Measurements from ENCODE around the gene ZFP1. TPM values are rescaled to one million over a fixed set of nuclear protein-coding genes. Genes with fewer than 3 reads are reported as not detected.

Gene ZFP1
- total and polyA plus RNA-seq, 2 experiments from 2014 or later: 4.8 to 12.5 TPM

GRCh38 chr16:75118943-75119539 lies 29.3 kb upstream of the ZFP1 start:
- peak overlapping the region; percentile 10; the same call in 1 of the 2 replicates for H3K4me2 ChIP-seq
- peak overlapping the region; percentile 47; the same call in 1 of the 2 replicates for H2AFZ ChIP-seq
- DNase-seq (ENCODE audit: low spot score) (no peak), ATAC-seq (no peak)
- H3K27me3 ChIP-seq (ENCODE audit: insufficient read depth): no peaks in the 10 kb centered on the region
- TF ChIP-seq ZNF331 (CRISPR knock-in tag; IDR thresholded peaks at IDR 0.05; ENCODE audit: low read depth) (no peak), EZH2 (IDR thresholded peaks at IDR 0.05; ENCODE audit: low read depth, unreplicated experiment) (no peak), CTCF (conservative IDR thresholded peaks at IDR 0.05; ENCODE audit: low read depth in 2 of 2) (no peak), STAT1 (IDR thresholded peaks at IDR 0.05; ENCODE audit: unreplicated experiment) (no peak), ETS1 (IDR thresholded peaks at IDR 0.05) (no peak), CREB1 (CRISPR knock-in tag; IDR thresholded peaks at IDR 0.05; ENCODE audit: low read depth) (no peak), JUNB (IDR thresholded peaks at IDR 0.05; ENCODE audit: unreplicated experiment) (no peak), NANOG (IDR thresholded peaks at IDR 0.05; ENCODE audit: borderline replicate concordance) (no peak), ZNF114 (CRISPR knock-in tag; IDR thresholded peaks at IDR 0.05) (no peak), ZNF462 (CRISPR knock-in tag; IDR thresholded peaks at IDR 0.05) (no peak), EZH2phosphoT487 (IDR thresholded peaks at IDR 0.05; ENCODE audit: unreplicated experiment) (no peak)
- TF ChIP-seq, protein P1, sequence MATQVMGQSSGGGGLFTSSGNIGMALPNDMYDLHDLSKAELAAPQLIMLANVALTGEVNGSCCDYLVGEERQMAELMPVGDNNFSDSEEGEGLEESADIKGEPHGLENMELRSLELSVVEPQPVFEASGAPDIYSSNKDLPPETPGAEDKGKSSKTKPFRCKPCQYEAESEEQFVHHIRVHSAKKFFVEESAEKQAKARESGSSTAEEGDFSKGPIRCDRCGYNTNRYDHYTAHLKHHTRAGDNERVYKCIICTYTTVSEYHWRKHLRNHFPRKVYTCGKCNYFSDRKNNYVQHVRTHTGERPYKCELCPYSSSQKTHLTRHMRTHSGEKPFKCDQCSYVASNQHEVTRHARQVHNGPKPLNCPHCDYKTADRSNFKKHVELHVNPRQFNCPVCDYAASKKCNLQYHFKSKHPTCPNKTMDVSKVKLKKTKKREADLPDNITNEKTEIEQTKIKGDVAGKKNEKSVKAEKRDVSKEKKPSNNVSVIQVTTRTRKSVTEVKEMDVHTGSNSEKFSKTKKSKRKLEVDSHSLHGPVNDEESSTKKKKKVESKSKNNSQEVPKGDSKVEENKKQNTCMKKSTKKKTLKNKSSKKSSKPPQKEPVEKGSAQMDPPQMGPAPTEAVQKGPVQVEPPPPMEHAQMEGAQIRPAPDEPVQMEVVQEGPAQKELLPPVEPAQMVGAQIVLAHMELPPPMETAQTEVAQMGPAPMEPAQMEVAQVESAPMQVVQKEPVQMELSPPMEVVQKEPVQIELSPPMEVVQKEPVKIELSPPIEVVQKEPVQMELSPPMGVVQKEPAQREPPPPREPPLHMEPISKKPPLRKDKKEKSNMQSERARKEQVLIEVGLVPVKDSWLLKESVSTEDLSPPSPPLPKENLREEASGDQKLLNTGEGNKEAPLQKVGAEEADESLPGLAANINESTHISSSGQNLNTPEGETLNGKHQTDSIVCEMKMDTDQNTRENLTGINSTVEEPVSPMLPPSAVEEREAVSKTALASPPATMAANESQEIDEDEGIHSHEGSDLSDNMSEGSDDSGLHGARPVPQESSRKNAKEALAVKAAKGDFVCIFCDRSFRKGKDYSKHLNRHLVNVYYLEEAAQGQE (IDR thresholded peaks at IDR 0.05; ENCODE audit: unreplicated experiment): no peak
- H4K20me1 ChIP-seq (replicated peaks; ENCODE audit: insufficient read depth): no peaks in the 10 kb centered on the region
- no peaks in the 10 kb centered on the region for H3F3A ChIP-seq (replicated peaks; ENCODE audit: low read depth)
- peaks cover 32% of the 10 kb centered on the region for H3K4me1 ChIP-seq (ENCODE audit: insufficient read depth)
- peak overlapping the region; percentile 35; the same call in 1 of the 2 replicates for H3K27ac Mint-ChIP-seq
- H3K36me3 ChIP-seq (ENCODE audit: insufficient read depth): peaks cover 10% of the 10 kb centered on the region
- peaks cover 46% of the 10 kb centered on the region for H3K9me3 Mint-ChIP-seq
- no peaks in the 10 kb centered on the region for H3K9me2 ChIP-seq (ENCODE audit: insufficient read depth)
- H3K4me3 Mint-ChIP-seq: no peak overlapping the region
- H3K4me3 ChIP-seq: no peak overlapping the region
- H3K4me1 Mint-ChIP-seq: peaks cover 28% of the 10 kb centered on the region
- H3K27me3 Mint-ChIP-seq (ENCODE audit: insufficient read depth, low read depth, poor library complexity): peaks cover 3% of the 10 kb centered on the region
- no peaks in the 10 kb centered on the region for H3K79me2 ChIP-seq (replicated peaks; ENCODE audit: insufficient read depth)
- H3K27ac ChIP-seq (ENCODE audit: low read depth): peak overlapping the region; percentile 78; the same call in 1 of the 2 replicates
- peaks cover 26% of the 10 kb centered on the region; the same call in 2 of the 3 replicates for H3K36me3 Mint-ChIP-seq (ENCODE audit: low read depth)
